HepG2 (cell line): ENCODE measurements around the gene ARVCF. TPM values are rescaled to one million over a fixed set of nuclear protein-coding genes. Genes with fewer than 3 reads are reported as not detected.

ENCODE experiments used
- ATAC-seq: fragments of 200-7000 bp; cut with Tn5 transposase; 3 replicates; pipeline ENCODE4 v1.9.1; 2020; ENCODE audit warnings: mild to moderate bottlenecking, moderate library complexity
- BruUV-seq: library from RNA; stranded (reverse); fragments of 400-500 nt; replicated peaks from 2 replicates; lab custom pipeline; 2021; lab: Mats Ljungman, UMichigan
- CTCF ChIA-PET: fragments of 300-600 bp; formaldehyde crosslinking; extraction: SDS; loops from one replicate; lab custom pipeline; 2021; ENCODE audit warnings: low total read pairs, inconsistent platforms, low intra/inter-chr PET ratio; lab: Yijun Ruan, JAX
- POLR2A ChIA-PET: fragments of 350-600 bp; sonication (Branson Sonifier 250); formaldehyde crosslinking; loops from one replicate; lab custom pipeline; 2020; ENCODE audit warnings: antibody characterized with exemption, inconsistent platforms; lab: Yijun Ruan, JAX
- DNase-seq: peaks from one replicate; pipeline ENCODE4 v3.0.0-alpha.2; 2015; ENCODE audit warnings: low spot score
- FAIRE-seq: peaks from 3 replicates; lab custom pipeline; 2011; peaks lifted over from hg19 to GRCh38; lab: Jason Lieb, UNC
- H2AFZ ChIP-seq: one replicate; pipeline ENCODE4 v1.6.1; 2011; ENCODE audit warnings: low read length, inconsistent platforms
- H3K27ac ChIP-seq: fragments of 300-600 bp; 3 replicates; pipeline ENCODE4 v1.8.0; 2011; ENCODE audit warnings: mixed run types, mild to moderate bottlenecking, mixed read lengths, low read length, inconsistent platforms; ENCODE audit not compliant: insufficient read depth; ENCODE audit errors: extremely low read length
- H3K27me3 ChIP-seq, 2 experiments: fragments of 200-600 bp in 1 of 2; 2 replicates in 1 of 2; 3 replicates in 1 of 2; pipeline versions ENCODE4 v1.6.0 to v1.8.0; 2011; ENCODE audit warnings: low read length in 2 of 2, mild to moderate bottlenecking in 2 of 2, moderate library complexity in 2 of 2, inconsistent platforms in 1 of 2; ENCODE audit not compliant: insufficient read depth in 2 of 2, control insufficient read depth in 1 of 2
- H3K36me3 ChIP-seq, 2 experiments: fragments of 200-600 bp in 1 of 2; replicated peaks in 1 of 2; 2 replicates in 1 of 2; 3 replicates in 1 of 2; pipeline versions ENCODE4 v1.5.1 to v1.8.0; 2011; ENCODE audit warnings: low read length in 2 of 2, inconsistent platforms in 1 of 2; ENCODE audit not compliant: insufficient read depth in 2 of 2, control insufficient read depth in 1 of 2
- H3K4me1 ChIP-seq: 2 replicates; pipeline ENCODE4 v1.5.1; 2012; ENCODE audit warnings: low read length, inconsistent platforms; ENCODE audit not compliant: insufficient read depth
- H3K4me2 ChIP-seq: 2 replicates; pipeline ENCODE4 v1.6.0; 2011; ENCODE audit warnings: low read depth, low read length, inconsistent platforms
- H3K4me3 ChIP-seq, 3 experiments: fragments of 200-600 bp in 1 of 3; sonication (generic), shearing (Covaris generic) in 1 of 3; replicated peaks in 1 of 3; 2 replicates each; pipeline ENCODE4 v1.5.1; 2011 to 2016; ENCODE audit warnings: low read length in 3 of 3, inconsistent platforms in 2 of 3, low read depth in 2 of 3, mild to moderate bottlenecking in 2 of 3, control low read depth in 1 of 3, mixed read lengths in 1 of 3; ENCODE audit not compliant: insufficient read depth in 1 of 3
- H3K79me2 ChIP-seq: one replicate; pipeline ENCODE4 v1.6.1; 2011; ENCODE audit warnings: low read length, inconsistent platforms; ENCODE audit not compliant: insufficient read depth
- H3K9ac ChIP-seq: 2 replicates; pipeline ENCODE4 v1.6.0; 2011; ENCODE audit warnings: mild to moderate bottlenecking, low read depth, low read length, inconsistent platforms; ENCODE audit not compliant: insufficient read depth
- H3K9me3 ChIP-seq: 2 replicates; pipeline ENCODE4 v1.5.1; 2012; ENCODE audit warnings: mild to moderate bottlenecking, low read length
- H4K20me1 ChIP-seq: 2 replicates; pipeline ENCODE4 v1.6.0; 2011; ENCODE audit warnings: inconsistent platforms, mild to moderate bottlenecking, low read length, moderate library complexity; ENCODE audit not compliant: insufficient read depth
- ATF3 ChIP-seq: sonication (generic); formaldehyde crosslinking; IDR thresholded peaks from 2 replicates; pipeline ENCODE4 v1.4.0; 2020; ENCODE audit warnings: missing genetic modification reagents
- FOXK1 ChIP-seq: sonication (generic); formaldehyde crosslinking; IDR thresholded peaks from 2 replicates; pipeline ENCODE4 v1.4.0; 2020; ENCODE audit warnings: low read depth, missing genetic modification reagents, borderline replicate concordance
- KLF13 ChIP-seq: sonication (generic); formaldehyde crosslinking; IDR thresholded peaks from 2 replicates; pipeline ENCODE4 v1.4.0; 2020; ENCODE audit warnings: mild to moderate bottlenecking, missing genetic modification reagents
- MEIS1 ChIP-seq: sonication (generic); formaldehyde crosslinking; IDR thresholded peaks from 2 replicates; pipeline ENCODE4 v1.9.0; 2021; ENCODE audit warnings: mild to moderate bottlenecking, missing genetic modification reagents, moderate library complexity, borderline replicate concordance
- MYC ChIP-seq: sonication (generic); formaldehyde crosslinking; IDR thresholded peaks from 2 replicates; pipeline ENCODE4 v1.9.0; 2021; ENCODE audit warnings: missing genetic modification reagents, borderline replicate concordance
- RAD51 ChIP-seq: fragments of 450-650 bp; IDR thresholded peaks from 2 replicates; pipeline ENCODE4 v1.6.1; 2016; ENCODE audit warnings: borderline replicate concordance
- SAP130 ChIP-seq: IDR thresholded peaks from 2 replicates; pipeline ENCODE4 v1.6.1; 2016; ENCODE audit warnings: low read depth
- ZFP41 ChIP-seq: sonication (generic); formaldehyde crosslinking; IDR thresholded peaks from 2 replicates; pipeline ENCODE4 v1.4.0; 2020; ENCODE audit warnings: mild to moderate bottlenecking, missing genetic modification reagents, borderline replicate concordance
- ZFP91 ChIP-seq: sonication (generic); formaldehyde crosslinking; IDR thresholded peaks from 2 replicates; pipeline ENCODE4 v1.9.0; 2022; ENCODE audit warnings: missing genetic modification reagents, mild to moderate bottlenecking, borderline replicate concordance
- ZFYVE20 ChIP-seq: sonication (generic); formaldehyde crosslinking; IDR thresholded peaks from 2 replicates; pipeline ENCODE4 v1.8.0; 2023; ENCODE audit warnings: low read depth, mild to moderate bottlenecking, moderate library complexity, missing genetic modification reagents, borderline replicate concordance
- ZNF430 ChIP-seq: sonication (generic); formaldehyde crosslinking; IDR thresholded peaks from 2 replicates; pipeline ENCODE4 v1.9.0; 2021; ENCODE audit warnings: mild to moderate bottlenecking, missing genetic modification reagents
- ZNF781 ChIP-seq: sonication (generic); formaldehyde crosslinking; IDR thresholded peaks from 2 replicates; pipeline ENCODE4 v1.5.1; 2020; ENCODE audit warnings: borderline replicate concordance, mild to moderate bottlenecking, missing genetic modification reagents; ENCODE audit errors: not compliant biosample characterization
- WGBS: methylation state at CpG from one replicate; pipeline ENCODE4 v1.1.6; 2017; ENCODE audit warnings: low lambda C conversion rate; 5-methylcytosine and 5-hydroxymethylcytosine counted together
- in situ Hi-C: cut with HindIII; loops from 2 replicates; pipeline ENCODE4 v1.10.0; 2017; ENCODE audit warnings: low pct_unique_long_range_greater_than_20kb; ENCODE audit not compliant: extremely low pct_ligation_motif_present
- intact Hi-C: fragments of 100-400 bp; cut with micrococcal nuclease; formaldehyde crosslinking; loops from one replicate; pipeline ENCODE4 v1.10.0; 2022; ENCODE audit not compliant: unreplicated experiment
- polyA plus RNA-seq, 8 experiments: library from polyadenylated mRNA; depleted of rRNA in 3 of 8; stranded (reverse) in 7 of 8; unstranded in 1 of 8; fragments of >200 nt; fragmentation: Illumina TruSeq in 4 of 8; extraction: Trizol in 4 of 8; gene quantifications; 2 replicates each; pipeline versions ENCODE4 v1.2.1 to v1.2.3, GENCODE V29; 2011 to 2016; ENCODE audit warnings: low read depth in 4 of 8, missing spikeins in 1 of 8, mixed read lengths in 1 of 8; ENCODE audit not compliant: insufficient read depth in 1 of 8
- total RNA-seq, 5 experiments: library from RNA; depleted of rRNA; stranded (reverse); fragments of >200 nt; fragmentation: Illumina TruSeq; extraction: Trizol; gene quantifications; 2 replicates each; pipeline ENCODE4 v1.2.3, GENCODE V29; 2016; ENCODE audit warnings: low read depth in 1 of 5
- TF ChIP-seq, protein P1 (sequence below): sonication (generic); formaldehyde crosslinking; IDR thresholded peaks from 2 replicates; pipeline ENCODE4 v1.5.0; 2020; ENCODE audit warnings: mild to moderate bottlenecking, missing genetic modification reagents
- TF ChIP-seq, protein P2 (sequence below), 2 experiments: sonication (generic) in 1 of 2; formaldehyde crosslinking in 1 of 2; IDR thresholded peaks; 2 replicates each; pipeline versions ENCODE4 v1.4.0 to v1.6.1; 2016 to 2020; ENCODE audit warnings: borderline replicate concordance in 1 of 2, low read depth in 1 of 2, mild to moderate bottlenecking in 1 of 2, missing genetic modification reagents in 1 of 2
- TF ChIP-seq, protein P3 (sequence below): IDR thresholded peaks from 2 replicates; pipeline ENCODE4 v1.6.1; 2016; ENCODE audit warnings: low read depth, borderline replicate concordance

Gene ARVCF
- total and polyA plus RNA-seq, 2 of the 13 experiments (the other 11 are each of a cell fraction or from before 2014, with no cell fraction given), result 16.4 to 17.7 TPM

GRCh38 chr22:19957445-19957844, 59.2 kb downstream of the ARVCF start:
- Histone ChIP-seq H3K4me1 (peaks cover 64% of the 10 kb centered on the region), H2AFZ (no peak overlapping the region), H3K9ac (no peak overlapping the region), H3K27me3 (no peaks in the 10 kb centered on the region), H3K36me3 (0 out of 5 replicates have a peak, but pooled peaks cover 0 to 4% of the 10 kb centered on the region in 2 experiments), H3K4me3 (no peak overlapping the region), H3K4me2 (no peak overlapping the region), H4K20me1 (no peaks in the 10 kb centered on the region), H3K9me3 (no peaks in the 10 kb centered on the region), H3K27ac (no peak overlapping the region), H3K79me2 (peaks cover 1% of the 10 kb centered on the region)
- ATAC-seq, result no peak
- intact Hi-C loops, result no loop called here
- FAIRE-seq, result no peak
- 78% methylated on average over 5 of the region's 9 CpGs for WGBS
- POLR2A ChIA-PET, result interaction anchor here (2.8 kb wide), 1 partner anchor 14 kb away, joined by 14 read pairs; no protein-coding TSS in a partner anchor
- no peak for DNase-seq
- CTCF ChIA-PET, result no interaction called here
- in situ Hi-C loops, result no loop called here
- BruUV-seq, result no TSS peak
- TF ChIP-seq RAD51 (no peak), ZFYVE20 (CRISPR knock-in tag) (no peak), KLF13 (CRISPR knock-in tag) (no peak), SAP130 (CRISPR knock-in tag) (no peak), ATF3 (CRISPR knock-in tag) (no peak), ZFP41 (CRISPR knock-in tag) (no peak), MEIS1 (CRISPR knock-in tag) (no peak), ZFP91 (CRISPR knock-in tag) (0 out of 2 replicates have a peak, but pooled peaks have one; percentile 27), MYC (CRISPR knock-in tag) (peak; percentile 49; the same call in 1 of the 2 replicates), FOXK1 (CRISPR knock-in tag) (no peak), ZNF430 (no peak), ZNF781 (CRISPR knock-in tag) (peak; percentile 41)
- TF ChIP-seq, protein P1, sequence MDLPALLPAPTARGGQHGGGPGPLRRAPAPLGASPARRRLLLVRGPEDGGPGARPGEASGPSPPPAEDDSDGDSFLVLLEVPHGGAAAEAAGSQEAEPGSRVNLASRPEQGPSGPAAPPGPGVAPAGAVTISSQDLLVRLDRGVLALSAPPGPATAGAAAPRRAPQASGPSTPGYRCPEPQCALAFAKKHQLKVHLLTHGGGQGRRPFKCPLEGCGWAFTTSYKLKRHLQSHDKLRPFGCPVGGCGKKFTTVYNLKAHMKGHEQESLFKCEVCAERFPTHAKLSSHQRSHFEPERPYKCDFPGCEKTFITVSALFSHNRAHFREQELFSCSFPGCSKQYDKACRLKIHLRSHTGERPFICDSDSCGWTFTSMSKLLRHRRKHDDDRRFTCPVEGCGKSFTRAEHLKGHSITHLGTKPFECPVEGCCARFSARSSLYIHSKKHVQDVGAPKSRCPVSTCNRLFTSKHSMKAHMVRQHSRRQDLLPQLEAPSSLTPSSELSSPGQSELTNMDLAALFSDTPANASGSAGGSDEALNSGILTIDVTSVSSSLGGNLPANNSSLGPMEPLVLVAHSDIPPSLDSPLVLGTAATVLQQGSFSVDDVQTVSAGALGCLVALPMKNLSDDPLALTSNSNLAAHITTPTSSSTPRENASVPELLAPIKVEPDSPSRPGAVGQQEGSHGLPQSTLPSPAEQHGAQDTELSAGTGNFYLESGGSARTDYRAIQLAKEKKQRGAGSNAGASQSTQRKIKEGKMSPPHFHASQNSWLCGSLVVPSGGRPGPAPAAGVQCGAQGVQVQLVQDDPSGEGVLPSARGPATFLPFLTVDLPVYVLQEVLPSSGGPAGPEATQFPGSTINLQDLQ (CRISPR knock-in tag), result no peak
- TF ChIP-seq, protein P2, sequence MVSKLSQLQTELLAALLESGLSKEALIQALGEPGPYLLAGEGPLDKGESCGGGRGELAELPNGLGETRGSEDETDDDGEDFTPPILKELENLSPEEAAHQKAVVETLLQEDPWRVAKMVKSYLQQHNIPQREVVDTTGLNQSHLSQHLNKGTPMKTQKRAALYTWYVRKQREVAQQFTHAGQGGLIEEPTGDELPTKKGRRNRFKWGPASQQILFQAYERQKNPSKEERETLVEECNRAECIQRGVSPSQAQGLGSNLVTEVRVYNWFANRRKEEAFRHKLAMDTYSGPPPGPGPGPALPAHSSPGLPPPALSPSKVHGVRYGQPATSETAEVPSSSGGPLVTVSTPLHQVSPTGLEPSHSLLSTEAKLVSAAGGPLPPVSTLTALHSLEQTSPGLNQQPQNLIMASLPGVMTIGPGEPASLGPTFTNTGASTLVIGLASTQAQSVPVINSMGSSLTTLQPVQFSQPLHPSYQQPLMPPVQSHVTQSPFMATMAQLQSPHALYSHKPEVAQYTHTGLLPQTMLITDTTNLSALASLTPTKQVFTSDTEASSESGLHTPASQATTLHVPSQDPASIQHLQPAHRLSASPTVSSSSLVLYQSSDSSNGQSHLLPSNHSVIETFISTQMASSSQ (IDR thresholded peaks at IDR 0.05; ENCODE audit: low read depth), result no peak
- TF ChIP-seq, protein P2 (CRISPR knock-in tag; IDR thresholded peaks at IDR 0.05; ENCODE audit: borderline replicate concordance), result no peak
- TF ChIP-seq, protein P3, sequence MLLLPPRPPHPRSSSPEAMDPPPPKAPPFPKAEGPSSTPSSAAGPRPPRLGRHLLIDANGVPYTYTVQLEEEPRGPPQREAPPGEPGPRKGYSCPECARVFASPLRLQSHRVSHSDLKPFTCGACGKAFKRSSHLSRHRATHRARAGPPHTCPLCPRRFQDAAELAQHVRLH (CRISPR knock-in tag), result no peak
